Measurements from ENCODE around the gene ZNF396. TPM values are rescaled to one million over a fixed set of nuclear protein-coding genes. Genes with fewer than 3 reads are reported as not detected.

The ZNF396 gene
- total RNA-seq, 1 experiment from 2014 or later: 1.0 TPM

DNA sequence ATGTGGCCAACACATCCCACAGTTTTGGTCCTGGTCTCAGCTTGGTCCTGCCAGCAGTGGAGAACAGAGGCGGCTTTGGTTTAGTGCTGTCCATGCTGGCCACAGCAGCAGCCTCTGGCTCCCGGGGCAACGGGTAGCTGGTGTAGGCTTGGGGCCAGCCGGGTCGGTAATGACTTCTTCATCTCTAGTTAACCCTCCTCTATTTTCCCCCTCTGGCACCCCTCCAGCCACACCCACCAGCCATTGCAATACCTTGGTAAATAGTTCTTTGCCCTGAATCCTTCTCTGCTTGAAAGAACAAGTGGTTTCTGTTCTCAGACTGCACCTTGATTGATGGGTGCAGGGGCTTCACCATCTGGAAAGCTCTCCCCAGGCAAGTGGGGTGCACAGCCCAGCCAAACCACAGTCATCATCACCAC lies 31.7 kb upstream of the ZNF396 start (continued):
- TF ChIP-seq, protein P1, sequence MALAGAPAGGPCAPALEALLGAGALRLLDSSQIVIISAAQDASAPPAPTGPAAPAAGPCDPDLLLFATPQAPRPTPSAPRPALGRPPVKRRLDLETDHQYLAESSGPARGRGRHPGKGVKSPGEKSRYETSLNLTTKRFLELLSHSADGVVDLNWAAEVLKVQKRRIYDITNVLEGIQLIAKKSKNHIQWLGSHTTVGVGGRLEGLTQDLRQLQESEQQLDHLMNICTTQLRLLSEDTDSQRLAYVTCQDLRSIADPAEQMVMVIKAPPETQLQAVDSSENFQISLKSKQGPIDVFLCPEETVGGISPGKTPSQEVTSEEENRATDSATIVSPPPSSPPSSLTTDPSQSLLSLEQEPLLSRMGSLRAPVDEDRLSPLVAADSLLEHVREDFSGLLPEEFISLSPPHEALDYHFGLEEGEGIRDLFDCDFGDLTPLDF (CRISPR knock-in tag; IDR thresholded peaks at IDR 0.05): no peak
- TF ChIP-seq NFATC4 (CRISPR knock-in tag; IDR thresholded peaks at IDR 0.05) (no peak), USF2 (CRISPR knock-in tag; IDR thresholded peaks at IDR 0.05) (no peak), ZNF219 (CRISPR knock-in tag; IDR thresholded peaks at IDR 0.05; ENCODE audit: borderline replicate concordance) (no peak), ZNF281 (CRISPR knock-in tag; IDR thresholded peaks at IDR 0.05) (no peak), ETV6 (CRISPR knock-in tag; IDR thresholded peaks at IDR 0.05) (no peak), NFE2L1 (CRISPR knock-in tag; IDR thresholded peaks at IDR 0.05) (no peak)

GRCh38 chr18:35407871-35408481 lies 30.8 kb upstream of the ZNF396 start:
- Mint-ChIP-seq H3K27me3 (ENCODE audit: low read depth) (peaks cover 6% of the 10 kb centered on the region), H3K27ac (no peak overlapping the region), H3K9me3 (peaks cover 13% of the 10 kb centered on the region), H3K36me3 (no peaks in the 10 kb centered on the region), H3K4me1 (peaks cover 16% of the 10 kb centered on the region), H3K4me3 (no peak overlapping the region)
- no peak for DNase-seq (ENCODE audit: low spot score)
- ATAC-seq: peak; percentile 76
- no peak for TF ChIP-seq NFE2L1 (CRISPR knock-in tag; IDR thresholded peaks at IDR 0.05)
- TF ChIP-seq, protein P2, sequence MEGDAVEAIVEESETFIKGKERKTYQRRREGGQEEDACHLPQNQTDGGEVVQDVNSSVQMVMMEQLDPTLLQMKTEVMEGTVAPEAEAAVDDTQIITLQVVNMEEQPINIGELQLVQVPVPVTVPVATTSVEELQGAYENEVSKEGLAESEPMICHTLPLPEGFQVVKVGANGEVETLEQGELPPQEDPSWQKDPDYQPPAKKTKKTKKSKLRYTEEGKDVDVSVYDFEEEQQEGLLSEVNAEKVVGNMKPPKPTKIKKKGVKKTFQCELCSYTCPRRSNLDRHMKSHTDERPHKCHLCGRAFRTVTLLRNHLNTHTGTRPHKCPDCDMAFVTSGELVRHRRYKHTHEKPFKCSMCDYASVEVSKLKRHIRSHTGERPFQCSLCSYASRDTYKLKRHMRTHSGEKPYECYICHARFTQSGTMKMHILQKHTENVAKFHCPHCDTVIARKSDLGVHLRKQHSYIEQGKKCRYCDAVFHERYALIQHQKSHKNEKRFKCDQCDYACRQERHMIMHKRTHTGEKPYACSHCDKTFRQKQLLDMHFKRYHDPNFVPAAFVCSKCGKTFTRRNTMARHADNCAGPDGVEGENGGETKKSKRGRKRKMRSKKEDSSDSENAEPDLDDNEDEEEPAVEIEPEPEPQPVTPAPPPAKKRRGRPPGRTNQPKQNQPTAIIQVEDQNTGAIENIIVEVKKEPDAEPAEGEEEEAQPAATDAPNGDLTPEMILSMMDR (IDR thresholded peaks at IDR 0.05): peak; percentile 65
- POLR2A ChIA-PET: no interaction called here
- CTCF ChIA-PET: interaction anchor here (0.8 to 3.1 kb wide), 5 partner anchors 13 to 349 kb away, joined by 3 to 17 read pairs (median 3); partner anchors contain the start of gene ZNF397

DNA sequence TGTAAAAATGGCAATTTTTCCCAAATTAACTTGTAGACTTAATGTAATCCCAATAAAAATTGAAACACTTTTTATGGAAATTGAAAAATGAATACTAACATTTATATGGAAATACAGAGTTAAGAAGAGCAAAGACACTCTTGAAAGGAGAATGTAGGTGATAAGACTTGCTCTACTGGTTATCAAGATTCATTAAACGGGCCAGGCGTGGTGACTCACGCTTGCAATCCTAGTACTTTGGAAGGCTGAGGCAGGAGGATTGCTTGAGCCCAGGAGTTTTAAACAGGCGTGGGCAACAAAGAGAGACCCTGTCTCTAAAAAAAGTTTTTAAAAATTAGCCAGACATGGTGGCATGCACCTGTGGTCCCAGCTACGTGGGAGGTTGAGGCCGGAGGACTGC lies 29.5 kb upstream of the ZNF396 start:
- Mint-ChIP-seq H3K9me3 (peaks cover 13% of the 10 kb centered on the region), H3K4me1 (peaks cover 8% of the 10 kb centered on the region; the same call in 1 of the 2 replicates), H3K4me3 (no peak overlapping the region), H3K36me3 (no peaks in the 10 kb centered on the region), H3K27ac (no peak overlapping the region), H3K27me3 (ENCODE audit: low read depth) (no peaks in the 10 kb centered on the region; the same call in 1 of the 2 replicates)
- POLR2A ChIA-PET: interaction anchor here (0.6 kb wide), 1 partner anchor 1041 kb away, joined by 3 read pairs; no protein-coding TSS in a partner anchor
- CTCF ChIA-PET: interaction anchor here (1.1 kb wide), 1 partner anchor 105 kb away, joined by 3 read pairs; no protein-coding TSS in a partner anchor
- TF ChIP-seq RORB (CRISPR knock-in tag; IDR thresholded peaks at IDR 0.05) (no peak), ARID4B (CRISPR knock-in tag; IDR thresholded peaks at IDR 0.05; ENCODE audit: borderline replicate concordance) (no peak), NFATC4 (CRISPR knock-in tag; IDR thresholded peaks at IDR 0.05) (no peak), ZNF232 (CRISPR knock-in tag; IDR thresholded peaks at IDR 0.05) (no peak), HMGA2 (CRISPR knock-in tag; IDR thresholded peaks at IDR 0.05) (no peak), CREB1 (CRISPR knock-in tag; IDR thresholded peaks at IDR 0.05) (no peak), ATF3 (CRISPR knock-in tag; conservative IDR thresholded peaks at IDR 0.05) (no peak)
- TF ChIP-seq, protein P3, sequence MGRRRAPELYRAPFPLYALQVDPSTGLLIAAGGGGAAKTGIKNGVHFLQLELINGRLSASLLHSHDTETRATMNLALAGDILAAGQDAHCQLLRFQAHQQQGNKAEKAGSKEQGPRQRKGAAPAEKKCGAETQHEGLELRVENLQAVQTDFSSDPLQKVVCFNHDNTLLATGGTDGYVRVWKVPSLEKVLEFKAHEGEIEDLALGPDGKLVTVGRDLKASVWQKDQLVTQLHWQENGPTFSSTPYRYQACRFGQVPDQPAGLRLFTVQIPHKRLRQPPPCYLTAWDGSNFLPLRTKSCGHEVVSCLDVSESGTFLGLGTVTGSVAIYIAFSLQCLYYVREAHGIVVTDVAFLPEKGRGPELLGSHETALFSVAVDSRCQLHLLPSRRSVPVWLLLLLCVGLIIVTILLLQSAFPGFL (CRISPR knock-in tag; IDR thresholded peaks at IDR 0.05; ENCODE audit: borderline replicate concordance): no peak
- TF ChIP-seq, protein P1 (CRISPR knock-in tag; IDR thresholded peaks at IDR 0.05): no peak
- ATAC-seq: no peak
- no peak for DNase-seq (ENCODE audit: low spot score)
